GM19240 (cell line): ENCODE measurements around the gene RASSF1.

Experiments
- DNase-seq: peaks from one replicate; pipeline ENCODE4 v3.0.0; 2011; ENCODE audit warnings: low spot score; ENCODE audit not compliant: insufficient read length

RASSF1 gene

DNA sequence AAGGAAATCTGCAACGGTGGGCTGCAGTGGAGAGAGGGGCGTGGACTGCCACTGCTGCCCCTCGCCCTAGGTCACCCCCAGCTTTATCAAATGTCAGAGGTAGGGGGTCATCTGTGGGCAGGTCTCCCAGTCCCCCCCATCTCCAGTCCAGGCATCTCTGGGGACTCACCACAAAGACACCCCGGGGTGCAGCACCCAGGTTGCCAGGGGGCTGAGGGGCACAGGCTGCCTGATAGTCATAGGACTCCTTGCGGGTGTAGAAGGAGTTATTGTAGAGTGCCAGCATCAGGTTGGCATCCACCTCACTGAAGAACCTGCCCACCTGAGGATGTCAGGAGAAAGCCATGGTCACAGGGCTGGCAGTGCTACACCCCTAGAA, 25.2 kb upstream of the RASSF1 start:
- DNase-seq = no peak

DNA sequence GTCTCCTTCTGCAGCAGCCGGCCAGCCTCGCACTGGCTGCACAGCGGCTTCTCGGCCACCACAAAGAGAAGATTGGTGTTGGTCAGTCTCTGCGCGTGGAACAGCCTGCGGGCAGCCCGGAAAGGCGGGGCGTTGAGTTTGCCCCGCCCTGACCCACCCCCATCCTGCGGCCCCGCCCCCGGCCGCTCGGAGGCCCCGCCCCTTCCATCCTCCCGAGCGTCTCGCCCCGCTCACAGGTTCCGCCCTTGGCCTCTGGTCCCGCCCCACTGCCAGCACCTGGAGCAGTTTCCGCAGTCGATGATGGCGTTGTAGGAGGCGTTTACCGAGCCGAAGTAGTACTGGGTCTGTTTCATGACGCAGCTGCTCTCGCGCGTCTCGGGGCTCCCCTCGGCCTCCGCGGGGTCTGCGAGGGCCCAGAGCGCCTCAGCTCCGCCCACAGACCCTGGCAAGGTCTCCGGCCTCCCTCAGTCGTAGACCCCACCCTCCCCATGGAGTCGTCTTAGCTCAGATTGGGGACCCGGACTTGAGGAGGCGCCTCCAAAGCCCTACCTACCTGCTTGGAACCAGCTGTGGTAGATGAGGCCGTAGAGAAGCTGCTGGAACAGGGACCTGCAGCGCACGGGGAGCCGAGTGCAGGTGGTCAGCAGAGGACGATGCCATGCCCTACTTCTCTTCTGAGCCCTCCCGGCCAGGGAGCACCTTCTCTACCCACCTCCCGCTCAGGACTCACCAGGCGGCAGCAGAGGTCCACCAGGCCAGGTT, 24.6 kb upstream of the RASSF1 start:
- DNase-seq = peak; percentile 95

DNA sequence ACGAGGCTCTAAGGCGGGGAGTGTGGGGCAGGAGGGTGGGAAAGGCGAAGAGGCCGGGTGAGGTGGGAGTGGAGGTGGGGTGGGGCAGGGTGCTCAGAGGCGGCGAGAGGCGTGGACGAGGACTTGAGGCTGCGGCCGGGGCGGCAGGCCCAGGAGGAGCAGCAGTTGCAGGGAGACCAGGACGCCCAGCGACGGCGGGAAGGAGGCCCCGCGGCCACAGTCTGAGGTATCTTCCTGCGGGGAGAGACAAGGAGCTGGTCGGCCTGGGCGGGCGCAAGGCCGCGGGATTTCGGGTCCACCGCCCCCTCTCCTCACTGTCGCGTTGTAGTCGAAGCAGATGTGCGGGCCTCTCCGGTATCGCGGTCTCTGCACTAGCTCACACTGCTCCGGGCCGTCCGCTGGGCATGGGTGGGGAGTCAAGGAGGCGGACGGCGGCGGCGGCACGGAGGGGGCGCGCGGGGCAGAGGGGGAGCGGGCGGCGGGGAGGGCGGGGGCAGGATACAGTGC, 24.0 kb upstream of the RASSF1 start:
- DNase-seq = no peak

DNA sequence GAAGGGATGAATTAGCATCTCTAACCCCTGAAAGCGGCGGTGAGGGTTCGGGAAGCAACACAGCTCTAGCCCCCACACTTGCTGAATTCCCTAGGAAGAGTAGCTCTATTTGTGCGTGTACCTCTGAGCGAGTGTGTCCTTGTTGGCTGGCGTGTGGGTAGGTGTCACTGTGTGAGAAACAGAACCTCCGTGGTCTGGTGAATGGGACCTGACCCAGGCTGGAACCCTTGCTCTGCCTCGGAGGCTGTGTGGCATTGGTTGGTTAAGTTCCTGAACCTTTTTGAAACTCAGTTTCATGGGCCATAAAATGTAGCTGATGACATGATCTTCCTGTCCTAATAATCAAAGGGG, 19.1 kb upstream of the RASSF1 start:
- no peak for DNase-seq

DNA sequence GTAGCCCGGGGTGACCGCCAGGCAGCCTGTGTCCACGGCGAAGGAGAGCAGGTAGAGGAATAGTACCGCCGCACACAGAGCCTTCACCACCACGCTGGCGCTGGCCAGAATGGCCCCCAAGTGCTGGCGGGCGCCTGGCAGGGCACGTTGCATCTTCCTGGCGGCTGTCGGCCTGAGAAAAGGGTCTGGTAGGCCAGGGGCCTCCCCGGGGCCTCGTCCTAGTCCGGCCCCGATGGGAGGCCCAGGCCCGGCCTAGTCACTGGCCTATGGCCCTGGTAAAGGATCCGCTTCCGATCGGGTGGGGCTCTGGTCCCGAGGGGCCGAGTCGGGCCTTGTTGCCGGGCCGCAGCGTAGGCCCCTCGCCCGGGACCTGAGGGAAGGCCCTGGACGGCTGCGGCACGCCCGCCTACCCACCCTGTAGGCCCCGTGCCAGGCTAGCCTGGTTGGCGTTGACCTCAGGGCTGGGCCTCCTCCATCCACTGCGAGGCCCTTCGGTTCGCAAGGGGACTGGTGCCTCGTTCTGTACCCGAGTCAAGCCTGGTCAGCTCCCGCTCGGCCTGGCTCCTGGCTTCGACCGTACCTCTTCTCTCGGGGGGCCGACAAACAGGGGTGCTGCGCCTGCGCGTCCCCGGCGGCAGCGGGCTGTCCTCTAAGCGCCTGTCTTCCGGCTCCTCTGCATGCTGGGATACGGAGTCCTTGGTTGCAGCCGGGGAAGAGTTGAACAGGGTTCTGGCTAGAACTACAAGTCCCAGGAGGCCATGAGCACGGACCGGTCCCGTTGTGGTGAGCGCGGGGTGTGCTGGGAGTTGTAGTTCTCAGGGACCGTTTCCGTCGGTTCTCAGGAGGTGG, 18.5 kb upstream of the RASSF1 start, which contains the start of gene TMEM115:
TMEM115 (minus strand) TSS at position 611 of the 849 bp plus-strand sequence; CDS start at position 153, 458 bp downstream.
- peak; percentile 96 for DNase-seq

DNA sequence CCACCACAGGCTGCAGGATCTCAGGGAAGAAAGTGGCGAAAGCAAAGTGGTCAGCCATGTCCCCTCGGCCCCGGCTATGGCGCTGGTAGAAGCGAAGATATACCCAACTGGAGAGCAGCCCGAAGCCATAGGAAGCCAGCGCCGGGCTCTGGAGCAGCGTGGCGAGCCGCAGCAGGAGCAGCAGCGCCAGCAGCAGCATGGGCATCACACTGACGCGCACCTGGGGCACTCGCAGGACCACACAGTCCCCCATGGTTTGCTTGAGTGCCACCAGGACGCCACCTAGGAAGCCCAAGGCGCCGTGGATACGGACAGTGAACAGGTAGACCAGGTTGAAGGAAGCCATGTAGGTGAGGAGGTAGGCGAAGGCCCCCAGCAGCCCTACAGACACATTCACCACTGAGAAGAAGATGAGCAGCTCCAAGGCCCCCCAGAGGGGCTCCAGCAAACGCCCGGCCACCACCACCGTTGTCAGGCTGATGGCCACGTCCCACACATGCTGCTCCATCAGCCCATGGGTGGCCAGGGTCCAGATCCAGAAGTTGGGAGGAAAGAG, 17.8 kb upstream of the RASSF1 start:
- DNase-seq = no peak

DNA sequence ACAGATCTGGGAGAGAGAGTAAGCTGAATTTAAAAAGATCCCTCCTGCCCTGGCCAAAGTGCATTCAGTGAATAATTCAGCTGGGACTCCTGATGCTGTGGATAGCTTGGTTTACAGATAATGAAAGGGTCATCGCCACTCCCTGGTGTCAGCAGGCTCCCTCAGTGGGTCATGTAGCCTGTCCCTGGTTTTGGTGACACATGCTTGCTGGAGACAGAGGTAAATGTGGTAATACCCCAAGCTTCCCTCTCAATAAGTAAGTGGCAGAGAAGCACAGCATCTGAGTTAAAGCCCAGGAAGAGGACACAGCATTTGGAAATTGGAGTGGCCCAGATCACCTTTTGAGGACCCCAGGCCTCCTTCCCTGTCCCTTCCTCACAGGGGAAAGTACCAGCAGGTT, 16.8 kb upstream of the RASSF1 start:
- DNase-seq = no peak

DNA sequence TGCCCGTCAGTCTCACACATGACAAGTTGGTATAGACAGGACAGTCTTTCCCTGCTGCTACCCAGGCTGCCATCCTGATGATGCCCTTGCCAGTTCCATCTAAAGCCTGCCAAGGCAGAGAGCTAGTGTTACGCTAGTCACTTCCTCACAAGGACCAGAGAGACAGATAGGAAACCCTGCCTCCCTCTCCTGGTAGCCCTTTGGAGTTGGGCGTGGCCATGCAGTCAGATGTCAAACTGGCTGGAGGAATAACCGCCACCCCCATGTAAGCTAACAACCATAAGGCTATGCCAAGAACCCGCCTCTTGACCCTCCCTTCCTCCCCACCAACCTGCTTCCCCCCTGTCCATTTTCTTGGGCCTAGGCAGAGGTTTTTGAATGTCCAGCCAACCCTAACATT, 15.9 kb upstream of the RASSF1 start:
- DNase-seq = no peak

DNA sequence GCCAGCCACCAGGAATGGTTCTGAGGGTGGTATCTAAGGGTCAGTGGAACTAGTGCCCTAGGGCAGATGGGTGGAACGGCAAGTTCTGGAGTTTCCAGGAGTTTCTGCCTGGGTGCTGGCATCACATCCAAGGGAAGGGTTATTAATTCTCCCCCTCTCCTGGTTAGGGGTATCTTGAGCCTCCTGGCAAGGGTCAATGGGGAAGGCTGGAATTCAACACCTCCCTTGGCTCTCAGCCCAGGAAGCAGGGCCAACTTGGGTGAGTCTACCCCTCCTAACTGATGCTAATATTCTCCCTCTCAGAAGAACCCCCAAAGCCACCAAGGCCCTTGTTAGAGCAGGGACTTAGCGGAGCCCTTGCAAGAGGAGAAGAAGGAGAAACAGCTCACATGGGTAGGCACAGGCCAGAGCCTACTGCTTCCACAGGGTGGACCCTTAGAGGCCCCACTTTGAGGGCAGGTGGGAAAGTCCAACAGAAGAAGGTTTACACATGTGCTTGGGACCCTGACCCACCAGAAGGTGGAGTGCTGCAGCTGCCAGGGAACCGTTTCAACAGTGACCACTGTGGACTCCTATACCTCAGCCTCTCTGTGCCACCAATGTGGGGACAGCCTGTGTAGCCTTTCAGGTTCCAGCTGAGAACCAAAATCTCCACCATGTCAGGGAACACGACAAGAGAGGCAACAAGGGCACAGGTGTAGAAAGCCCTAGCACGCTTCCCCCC, 15.4 kb upstream of the RASSF1 start:
- no peak for DNase-seq

DNA sequence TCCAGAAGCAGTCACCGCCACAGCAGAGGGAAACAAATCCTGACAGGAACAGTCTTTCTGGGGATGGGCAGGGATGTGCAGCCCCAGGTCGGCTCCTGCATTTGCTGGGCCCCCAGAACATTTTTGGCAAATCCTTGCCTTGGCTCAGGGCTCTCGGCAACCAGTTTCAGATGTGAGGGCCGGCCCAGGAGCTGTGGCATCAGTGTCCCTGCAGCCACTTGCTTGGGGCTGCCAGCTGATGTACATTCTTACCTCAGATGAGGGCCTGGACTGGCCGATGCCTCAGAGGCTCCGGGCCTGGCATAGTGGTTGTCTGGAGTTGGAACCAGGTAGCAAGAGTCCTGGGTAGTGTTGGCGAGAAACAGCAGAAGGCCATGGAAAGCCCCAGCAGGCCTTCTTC, 14.2 kb upstream of the RASSF1 start:
- DNase-seq = no peak

DNA sequence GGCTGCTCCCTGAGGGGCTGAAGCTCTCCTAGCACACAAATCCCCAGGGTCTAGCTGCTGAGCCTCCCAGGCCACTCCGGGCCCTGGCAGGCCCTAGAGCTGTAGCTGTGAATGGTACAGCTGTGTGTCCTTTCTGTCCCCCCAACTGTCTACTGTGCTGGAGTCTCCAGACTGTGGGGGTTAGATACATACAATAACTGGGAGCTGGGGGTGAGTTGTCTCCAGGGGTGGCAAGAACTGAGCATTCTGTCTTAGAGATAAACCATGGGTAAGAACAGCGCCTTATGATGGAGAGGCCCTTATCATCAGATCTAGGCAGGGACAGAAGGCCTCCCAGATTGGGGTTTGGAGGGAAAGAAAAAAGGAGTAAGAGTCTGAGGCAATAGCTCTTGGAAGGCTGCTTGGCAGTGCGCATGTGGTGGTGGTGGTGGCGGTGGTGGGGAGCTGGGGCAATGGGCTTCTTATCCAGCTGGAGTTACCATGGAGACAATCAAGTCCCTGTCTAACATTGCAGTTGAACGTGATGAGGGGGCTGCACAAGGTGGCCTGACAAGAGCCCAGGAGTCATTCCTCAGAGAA, 13.6 kb upstream of the RASSF1 start:
- no peak for DNase-seq

DNA sequence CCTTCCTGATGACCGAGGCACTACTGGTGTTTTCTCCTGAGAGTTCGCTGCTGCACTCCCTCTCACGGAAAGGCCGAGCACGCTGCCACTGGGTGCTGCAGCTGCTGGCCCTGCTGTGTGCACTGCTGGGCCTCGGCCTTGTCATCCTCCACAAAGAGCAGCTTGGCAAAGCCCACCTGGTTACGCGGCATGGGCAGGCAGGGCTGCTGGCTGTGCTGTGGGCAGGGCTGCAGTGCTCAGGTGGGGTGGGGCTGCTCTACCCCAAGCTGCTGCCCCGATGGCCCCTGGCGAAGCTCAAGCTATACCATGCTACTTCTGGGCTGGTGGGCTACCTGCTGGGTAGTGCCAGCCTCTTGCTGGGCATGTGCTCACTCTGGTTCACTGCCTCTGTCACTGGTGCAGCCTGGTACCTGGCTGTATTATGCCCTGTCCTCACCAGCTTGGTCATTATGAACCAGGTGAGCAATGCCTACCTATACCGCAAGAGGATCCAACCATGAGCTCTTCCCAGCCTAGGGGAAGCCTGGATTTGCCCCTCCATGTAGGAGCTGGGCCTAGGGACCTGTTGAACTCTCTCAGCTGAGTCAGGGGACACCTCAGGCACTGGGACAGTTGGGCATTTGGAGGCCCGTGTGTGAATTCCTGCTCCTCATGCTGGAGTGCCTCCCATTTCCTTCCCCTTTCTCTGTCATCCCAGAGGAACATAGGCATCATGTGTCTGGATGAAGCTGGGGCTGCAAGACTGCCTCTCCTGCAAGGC, 12.8 kb upstream of the RASSF1 start:
- no peak for DNase-seq

DNA sequence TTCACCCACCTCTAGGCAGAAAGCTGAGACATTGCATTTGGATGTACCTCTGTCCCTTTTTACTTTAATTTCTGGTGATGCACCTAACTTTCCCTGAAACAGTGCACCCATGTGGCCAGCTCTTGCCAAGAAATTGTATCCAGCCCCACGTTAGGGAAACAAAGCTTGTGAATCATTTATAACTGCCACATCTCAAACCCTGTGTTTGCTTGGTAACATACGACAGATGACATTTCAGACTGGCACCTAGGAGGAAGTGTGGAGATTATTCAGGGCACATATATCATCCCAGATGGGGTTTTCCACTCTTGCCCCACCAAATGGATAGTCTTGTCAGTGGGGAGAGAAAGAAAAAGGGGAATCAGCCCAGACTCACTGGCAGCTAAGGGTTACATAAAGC, 12.1 kb upstream of the RASSF1 start:
- DNase-seq = no peak

DNA sequence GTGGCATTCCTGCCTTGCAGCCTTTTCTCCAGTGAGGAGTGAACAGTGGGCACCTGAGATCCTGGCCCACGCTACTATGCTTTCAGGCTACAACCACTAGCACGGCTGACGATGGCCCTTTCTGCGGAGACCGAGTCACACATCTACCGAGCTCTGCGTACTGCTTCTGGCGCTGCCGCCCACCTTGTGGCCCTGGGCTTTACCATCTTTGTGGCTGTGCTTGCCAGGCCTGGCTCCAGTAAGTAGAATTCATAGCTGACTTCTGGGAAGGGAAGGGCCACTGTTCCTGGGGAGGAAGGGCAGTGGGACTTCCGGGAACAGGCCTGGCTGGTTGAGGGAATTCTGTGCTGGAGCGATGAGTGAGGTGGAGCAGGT, 10.7 kb upstream of the RASSF1 start:
- DNase-seq = no peak

DNA sequence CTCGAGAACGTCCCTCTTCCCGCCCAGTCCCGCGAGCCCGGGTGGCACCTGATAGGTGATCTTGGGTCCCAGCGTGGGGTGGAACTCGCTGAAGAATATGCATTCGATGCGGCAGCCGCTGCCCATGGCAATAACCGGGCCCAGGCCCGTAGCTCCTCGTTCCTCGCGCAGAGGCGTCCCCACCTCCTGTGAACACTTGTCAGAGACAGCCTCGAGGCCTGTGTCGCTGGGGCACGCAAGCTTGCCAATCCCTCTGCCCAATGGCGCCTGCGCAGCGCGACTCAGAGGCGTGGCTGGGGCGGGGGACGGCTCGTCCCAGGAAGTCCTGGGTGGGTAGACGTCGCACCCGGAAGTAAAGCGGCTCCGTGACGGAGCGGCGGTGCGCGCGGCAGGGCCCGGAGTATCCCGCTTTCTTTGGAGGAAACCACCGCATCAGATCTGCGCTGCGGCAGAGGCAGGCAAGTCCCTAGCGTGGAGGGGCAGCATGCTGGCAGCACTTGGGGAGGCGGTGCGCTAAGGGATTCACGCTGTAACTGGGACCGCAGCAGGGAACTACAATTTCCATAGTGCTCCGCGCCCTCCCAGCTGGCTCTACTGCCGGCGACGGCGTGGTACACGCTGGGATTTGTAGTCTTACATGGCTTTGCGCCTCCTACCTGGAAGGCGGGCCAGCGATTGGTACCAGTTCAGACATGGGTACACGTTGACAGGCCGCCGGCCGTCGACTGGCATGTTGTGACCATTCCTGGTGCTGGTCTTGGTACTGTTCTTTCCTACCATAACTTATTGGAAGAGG, 10.1 kb upstream of the RASSF1 start, which contains the start of the genes CYB561D2 and NPRL2:
CYB561D2 (plus strand) TSS at position 336 of the 796 bp plus-strand sequence. CDS start 572 bp downstream, outside the sequence.
NPRL2 (minus strand) TSS at position 249 of the 796 bp plus-strand sequence; CDS start at position 126, 123 bp downstream.
- DNase-seq = peak; percentile 97

DNA sequence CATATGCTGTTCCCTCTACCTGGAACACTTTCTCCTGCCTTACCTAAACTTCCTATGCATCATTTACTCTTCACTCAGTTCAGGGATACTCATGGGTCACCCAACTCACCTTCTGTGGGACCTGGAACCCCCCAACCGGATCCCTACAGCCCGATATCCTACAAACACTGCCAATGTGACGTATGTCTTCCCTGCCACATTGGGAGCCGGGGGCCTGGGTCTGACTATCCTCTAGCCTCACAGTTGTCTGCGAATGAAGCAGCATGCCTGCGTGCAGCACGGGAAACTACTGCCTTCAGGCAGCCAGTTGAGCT, 9.5 kb upstream of the RASSF1 start:
- no peak for DNase-seq

DNA sequence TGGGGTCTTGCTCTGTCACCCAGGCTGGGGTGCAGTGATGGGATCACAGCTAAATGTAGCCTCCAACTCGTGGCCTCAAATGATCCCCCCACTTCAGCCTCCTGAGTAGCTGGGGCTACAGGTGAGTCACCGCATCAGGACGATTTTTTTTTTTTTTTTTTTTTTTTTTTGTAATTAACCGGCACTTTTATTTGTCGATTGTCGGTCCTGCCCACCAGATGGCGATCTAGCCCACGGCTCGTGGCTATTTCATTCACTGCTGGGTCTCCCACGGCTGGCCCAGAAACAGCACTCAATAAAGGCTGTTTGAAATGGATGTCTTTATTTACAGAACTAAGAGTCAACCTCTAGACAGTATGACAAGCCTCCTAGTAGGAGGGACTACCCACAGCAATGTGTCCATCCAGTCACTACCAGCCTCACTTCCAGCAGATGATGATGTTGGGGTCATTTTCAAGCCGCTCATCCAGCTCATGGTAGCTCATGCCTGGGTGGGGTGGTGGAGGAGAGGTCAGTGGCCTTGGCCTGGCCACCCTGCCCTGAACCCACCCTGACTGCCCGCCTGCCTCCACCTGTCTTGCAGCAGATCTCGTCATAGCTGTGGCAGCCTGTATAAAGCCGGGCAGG, 6.7 kb upstream of the RASSF1 start:
- no peak for DNase-seq

DNA sequence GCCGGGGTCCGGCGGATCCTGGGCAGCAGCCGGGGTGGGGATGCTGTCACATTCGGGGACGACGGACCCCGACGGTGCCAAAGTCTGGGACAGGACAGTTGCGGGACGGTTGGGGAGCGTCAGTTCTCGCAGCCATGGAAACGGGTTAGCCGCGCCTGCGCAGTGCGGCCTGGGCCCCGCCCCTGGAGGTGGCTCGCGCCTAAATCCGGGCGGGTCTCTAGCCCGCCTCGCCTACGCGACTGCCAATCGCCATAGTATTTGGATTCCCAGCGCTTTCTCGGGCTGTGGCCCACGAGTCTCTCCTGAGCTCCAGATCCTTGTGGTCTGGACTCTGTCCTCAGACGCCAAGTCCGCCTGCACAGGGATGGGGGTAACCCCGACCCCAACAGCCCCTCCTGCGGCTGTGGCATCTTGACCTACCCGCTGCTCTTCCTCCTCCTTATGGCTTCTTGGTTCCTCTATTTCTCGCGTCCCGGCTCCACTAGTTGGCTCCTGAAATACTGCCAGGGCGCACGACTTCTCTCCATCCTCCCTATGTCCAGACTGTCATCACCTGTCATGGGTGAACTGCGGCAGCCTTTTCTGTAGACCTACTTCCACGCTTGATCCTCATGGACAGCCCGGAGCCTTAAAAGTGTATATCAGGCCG, 5.1 kb upstream of the RASSF1 start, which contains the start of gene ZMYND10:
ZMYND10 (minus strand) TSS at position 147 of the 649 bp plus-strand sequence. CDS start 153 bp downstream, outside the sequence.
- peak; percentile 51 for DNase-seq
